ENCODE measurements around the gene NUP62.
"Not testable (repeated sequence)": the region's sequence is repeated elsewhere in the genome, so short reads cannot be mapped to it uniquely, and the experiment has no call there.

NUP62 gene, protein sequence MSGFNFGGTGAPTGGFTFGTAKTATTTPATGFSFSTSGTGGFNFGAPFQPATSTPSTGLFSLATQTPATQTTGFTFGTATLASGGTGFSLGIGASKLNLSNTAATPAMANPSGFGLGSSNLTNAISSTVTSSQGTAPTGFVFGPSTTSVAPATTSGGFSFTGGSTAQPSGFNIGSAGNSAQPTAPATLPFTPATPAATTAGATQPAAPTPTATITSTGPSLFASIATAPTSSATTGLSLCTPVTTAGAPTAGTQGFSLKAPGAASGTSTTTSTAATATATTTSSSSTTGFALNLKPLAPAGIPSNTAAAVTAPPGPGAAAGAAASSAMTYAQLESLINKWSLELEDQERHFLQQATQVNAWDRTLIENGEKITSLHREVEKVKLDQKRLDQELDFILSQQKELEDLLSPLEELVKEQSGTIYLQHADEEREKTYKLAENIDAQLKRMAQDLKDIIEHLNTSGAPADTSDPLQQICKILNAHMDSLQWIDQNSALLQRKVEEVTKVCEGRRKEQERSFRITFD

GRCh38 chr19:49929121-49929610, at the start of gene NUP62, which contains the start of gene ATF5:
Gene NUP62, minus strand, starts transcription at chr19:49929504. Its CDS starts 19,697 bp downstream, at chr19:49909807.
Gene ATF5, plus strand, starts transcription at chr19:49929205. Its CDS starts 1,646 bp downstream, at chr19:49930851.
- DNase-seq (ENCODE audit: low read depth in 2 of 3, low spot score in 2 of 3), result peak; percentile 88 to 95 (median 92)

GRCh38 chr19:49978324-49978723, 49.0 kb upstream of the NUP62 start:
- no peak for DNase-seq (ENCODE audit: low read depth in 2 of 3, low spot score in 2 of 3)

- DNase-seq (ENCODE audit: low read depth in 2 of 3, low spot score in 2 of 3), result no peak
Observed at GRCh38 chr19:49977881-49978280, 48.6 kb upstream of the NUP62 start.

DNA sequence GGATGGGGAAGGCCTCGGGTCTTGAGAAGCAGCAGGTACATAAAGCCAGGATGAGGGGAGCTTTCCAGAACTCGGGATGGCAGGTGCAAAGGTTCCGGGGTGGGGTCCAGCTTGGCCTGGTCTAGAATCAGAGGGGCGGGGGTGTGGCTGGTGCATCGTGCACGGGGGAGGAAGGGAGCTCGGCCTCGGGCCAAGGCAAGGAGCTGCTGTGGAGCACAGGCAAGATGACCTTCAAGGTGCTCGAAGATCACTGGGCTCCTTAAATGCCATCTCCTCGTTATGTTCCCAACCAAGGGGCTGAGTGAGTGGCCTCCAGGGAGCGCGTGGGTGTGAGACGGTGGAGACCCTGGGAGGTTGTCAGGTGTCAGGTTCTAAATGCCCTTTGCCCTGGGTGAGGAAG, 47.8 kb upstream of the NUP62 start:
- no peak for DNase-seq (ENCODE audit: low read depth in 2 of 3, low spot score in 2 of 3)

DNA sequence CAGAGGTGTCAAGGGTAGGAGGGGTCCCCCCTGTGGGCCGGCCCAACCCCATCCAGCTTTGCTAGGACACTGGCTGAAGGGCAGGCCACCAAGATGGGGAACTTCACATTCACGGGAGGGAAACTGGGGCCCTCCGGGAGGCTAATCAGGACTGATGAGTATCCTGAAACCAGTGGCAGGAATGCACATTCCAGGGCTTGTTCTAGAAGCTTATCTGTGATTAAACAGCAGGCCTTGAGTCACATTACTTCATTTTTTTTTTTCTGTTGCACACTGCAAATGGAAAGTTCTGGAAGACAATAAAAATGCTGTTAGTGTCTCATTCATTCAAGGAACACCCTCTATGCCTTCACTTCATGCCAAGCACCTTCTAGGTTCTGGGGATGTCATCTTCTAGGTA, 47.2 kb upstream of the NUP62 start:
- DNase-seq (ENCODE audit: low read depth in 2 of 3, low spot score in 2 of 3), result no peak

GRCh38 chr19:49975051-49975450, 45.7 kb upstream of the NUP62 start:
- no peak for DNase-seq (ENCODE audit: low read depth in 2 of 3, low spot score in 2 of 3)

DNA sequence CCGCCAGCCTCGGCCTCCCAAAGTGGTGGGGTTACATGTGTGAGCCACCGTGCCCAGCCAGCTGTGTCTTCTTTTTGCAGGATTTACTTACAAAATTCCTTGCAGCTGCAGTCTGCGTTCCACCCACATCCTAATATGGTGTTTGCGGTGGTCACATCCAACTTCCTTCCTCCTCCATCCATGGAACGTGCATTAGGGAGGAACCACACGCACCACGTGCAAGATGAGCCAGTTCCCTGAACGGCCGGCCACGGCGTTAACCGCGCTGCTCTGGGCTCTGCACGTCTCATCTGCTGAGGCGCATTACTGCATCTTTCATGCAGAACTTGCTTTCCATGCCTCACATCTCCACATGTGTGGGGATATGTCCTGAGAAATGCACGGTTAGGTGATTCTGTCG, 44.7 kb upstream of the NUP62 start:
- DNase-seq (ENCODE audit: low read depth in 2 of 3, low spot score in 2 of 3), result no peak

DNA sequence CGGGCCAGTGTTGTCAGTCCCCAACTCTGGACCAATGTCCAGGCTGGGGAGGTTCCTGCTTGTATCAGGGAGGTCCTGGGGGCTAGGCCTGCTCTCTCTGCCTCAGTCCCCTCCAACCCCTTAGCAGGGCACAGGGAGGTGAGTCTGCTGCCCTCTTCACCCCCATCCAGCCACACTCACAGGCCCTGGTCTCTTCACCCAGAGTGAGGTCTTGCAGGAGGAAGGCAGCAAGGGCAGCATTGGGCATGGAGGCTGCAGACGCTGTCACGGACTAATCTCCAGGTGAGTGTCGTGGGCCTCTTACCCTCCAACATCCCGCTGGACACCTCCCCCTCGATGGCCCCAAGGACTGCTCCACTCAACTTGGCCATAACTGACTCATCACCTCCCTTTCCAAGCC, 43.5 kb upstream of the NUP62 start:
- no peak for DNase-seq (ENCODE audit: low read depth in 2 of 3, low spot score in 2 of 3)

- DNase-seq (ENCODE audit: low read depth in 2 of 3, low spot score in 2 of 3), result no peak
Observed at GRCh38 chr19:49971991-49972411, 42.7 kb upstream of the NUP62 start.

GRCh38 chr19:49969355-49969754, 40.1 kb upstream of the NUP62 start:
- DNase-seq (ENCODE audit: low read depth in 2 of 3, low spot score in 2 of 3), result not testable (repeated sequence)

DNA sequence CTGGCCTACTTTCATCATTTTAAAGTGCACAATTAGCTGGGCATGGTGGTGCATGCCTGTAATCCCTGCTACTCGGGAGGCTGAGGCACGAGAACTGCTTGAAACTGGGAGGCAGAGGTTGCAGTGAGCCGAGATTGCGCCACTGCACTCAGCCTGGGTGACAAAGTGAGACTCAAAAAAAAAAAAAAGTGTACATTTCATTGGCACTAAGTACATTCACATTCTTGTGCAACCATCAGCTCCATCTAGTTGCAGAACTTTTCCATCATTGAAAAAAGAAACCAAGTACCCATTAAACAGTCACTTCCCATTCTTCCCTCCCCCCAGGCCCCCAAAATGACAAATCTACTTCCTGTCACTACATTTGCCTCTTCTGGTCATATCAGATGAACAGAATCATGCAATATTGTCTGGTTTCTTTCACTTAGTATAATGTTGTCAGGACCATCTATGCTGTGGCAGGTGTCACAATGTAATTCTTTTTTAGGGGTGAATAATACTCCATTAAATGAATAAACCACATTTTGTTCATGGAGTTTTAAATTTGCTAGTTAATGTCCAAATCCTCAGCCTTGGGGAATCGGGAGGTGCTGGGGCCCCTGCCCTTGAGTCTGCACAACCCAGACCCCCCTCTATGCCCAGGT, 39.1 kb upstream of the NUP62 start:
- DNase-seq (ENCODE audit: low read depth in 2 of 3, low spot score in 2 of 3), result no peak

DNA sequence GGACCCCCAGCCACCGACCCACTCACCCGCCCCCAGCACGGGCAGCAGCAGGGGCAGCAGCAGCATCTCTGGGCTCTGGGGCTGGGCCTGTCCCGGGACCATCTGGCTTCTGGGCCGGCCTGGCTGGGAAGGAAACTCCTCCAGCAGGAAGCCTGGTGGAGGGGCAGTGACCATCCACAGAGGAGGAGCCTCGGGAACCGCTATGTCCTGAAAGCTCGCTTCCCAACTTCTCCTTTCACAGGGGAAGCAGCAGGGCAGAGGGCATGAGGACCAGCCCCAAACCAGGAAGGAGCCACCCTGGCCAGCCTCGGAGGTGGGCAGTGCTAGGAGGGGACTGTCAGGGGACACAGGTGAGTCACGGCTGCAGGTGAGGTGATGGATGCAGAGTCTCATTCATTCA, 31.7 kb upstream of the NUP62 start, which contains the start of gene SIGLEC11:
Gene SIGLEC11, minus strand, starts transcription at position 193 of the 400 bp plus-strand sequence. Its CDS starts 91 bp downstream, at position 102.
- not testable (repeated sequence) for DNase-seq (ENCODE audit: low read depth in 2 of 3, low spot score in 2 of 3)

GRCh38 chr19:49959892-49960291, 30.6 kb upstream of the NUP62 start:
- not testable (repeated sequence) for DNase-seq (ENCODE audit: low read depth in 2 of 3, low spot score in 2 of 3)

DNA sequence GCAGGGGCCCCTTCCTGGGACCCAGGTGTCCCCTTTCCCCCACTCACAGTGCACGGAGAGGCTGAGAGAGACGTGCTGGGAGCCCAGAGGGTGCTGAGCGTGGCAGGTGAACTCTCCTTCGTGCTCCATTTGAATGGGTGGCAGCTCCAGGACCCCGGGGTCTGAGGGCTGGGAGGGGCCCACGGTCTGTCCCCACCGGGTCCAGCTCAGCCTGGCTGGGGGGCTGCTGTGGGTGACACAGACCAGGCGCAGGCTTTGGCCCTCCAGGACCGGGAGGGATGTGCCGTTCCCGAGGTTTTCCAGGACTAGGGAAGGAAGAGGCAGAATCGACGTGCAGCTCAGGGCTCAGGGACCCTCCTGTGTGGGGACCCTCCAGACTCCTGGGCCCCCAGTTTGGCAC, 29.3 kb upstream of the NUP62 start:
- not testable (repeated sequence) for DNase-seq (ENCODE audit: low read depth in 2 of 3, low spot score in 2 of 3)

DNA sequence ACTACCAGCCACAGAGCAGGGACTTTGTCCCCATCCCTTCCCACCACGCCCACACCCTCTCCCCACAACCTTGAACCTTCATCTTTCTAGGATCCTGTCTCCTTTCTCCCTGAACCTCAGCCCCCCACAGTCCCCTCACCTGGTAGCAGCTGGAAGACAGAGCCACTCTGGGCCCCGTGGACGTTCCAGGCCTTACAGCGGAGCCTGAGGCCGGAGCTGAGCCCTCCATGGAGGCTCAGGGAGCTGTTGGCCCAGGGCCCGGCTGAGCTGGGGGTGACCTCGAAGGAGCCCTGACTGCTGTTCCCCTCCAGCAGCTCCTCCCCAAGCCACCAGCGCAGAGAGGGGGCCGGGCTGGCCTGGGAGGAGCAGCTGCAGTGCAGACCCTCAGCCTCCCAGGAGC, 28.8 kb upstream of the NUP62 start:
- DNase-seq (ENCODE audit: low read depth in 2 of 3, low spot score in 2 of 3), result not testable (repeated sequence)

GRCh38 chr19:49957262-49957915, 28.1 kb upstream of the NUP62 start:
- DNase-seq (ENCODE audit: low read depth in 2 of 3, low spot score in 2 of 3), result no peak

DNA sequence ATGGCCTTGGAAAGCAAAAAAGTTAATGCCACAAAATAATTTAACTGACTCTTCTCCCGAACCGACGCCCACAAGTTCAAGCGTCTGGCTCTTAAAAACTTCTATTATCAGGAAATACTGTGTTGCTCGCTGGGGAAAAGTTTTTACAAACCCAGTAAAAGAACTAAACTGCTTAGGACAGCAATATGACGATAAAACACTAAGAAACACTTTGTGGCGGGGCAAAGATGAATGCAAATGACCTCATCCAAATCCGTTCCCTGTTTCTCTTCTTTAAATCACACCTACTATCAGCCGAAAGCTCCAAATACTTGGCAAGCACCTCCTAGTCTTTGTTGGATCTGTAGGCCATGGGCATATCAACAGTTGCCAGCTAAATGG, 26.8 kb upstream of the NUP62 start:
- DNase-seq (ENCODE audit: low read depth in 2 of 3, low spot score in 2 of 3), result no peak

DNA sequence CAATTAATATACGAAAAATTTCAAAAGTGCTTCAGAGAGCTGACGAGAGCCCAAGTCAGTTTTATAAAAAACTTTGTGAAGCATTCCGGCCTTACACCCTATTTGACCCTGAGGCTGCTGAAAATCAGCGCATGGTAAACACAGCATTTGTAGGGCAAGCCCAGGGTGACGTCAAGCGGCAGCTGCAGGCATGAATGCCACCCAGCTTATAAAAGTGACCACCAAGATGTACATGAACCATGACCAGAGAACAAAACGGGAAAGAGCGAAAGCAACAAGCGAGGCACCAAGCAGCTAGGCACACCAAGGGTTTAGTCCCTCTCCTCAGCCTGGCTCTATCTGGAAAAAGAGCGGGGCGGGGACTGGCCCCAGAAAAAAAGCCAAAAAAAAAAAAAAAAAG, 25.6 kb upstream of the NUP62 start:
- no peak for DNase-seq (ENCODE audit: low read depth in 2 of 3, low spot score in 2 of 3)

DNA sequence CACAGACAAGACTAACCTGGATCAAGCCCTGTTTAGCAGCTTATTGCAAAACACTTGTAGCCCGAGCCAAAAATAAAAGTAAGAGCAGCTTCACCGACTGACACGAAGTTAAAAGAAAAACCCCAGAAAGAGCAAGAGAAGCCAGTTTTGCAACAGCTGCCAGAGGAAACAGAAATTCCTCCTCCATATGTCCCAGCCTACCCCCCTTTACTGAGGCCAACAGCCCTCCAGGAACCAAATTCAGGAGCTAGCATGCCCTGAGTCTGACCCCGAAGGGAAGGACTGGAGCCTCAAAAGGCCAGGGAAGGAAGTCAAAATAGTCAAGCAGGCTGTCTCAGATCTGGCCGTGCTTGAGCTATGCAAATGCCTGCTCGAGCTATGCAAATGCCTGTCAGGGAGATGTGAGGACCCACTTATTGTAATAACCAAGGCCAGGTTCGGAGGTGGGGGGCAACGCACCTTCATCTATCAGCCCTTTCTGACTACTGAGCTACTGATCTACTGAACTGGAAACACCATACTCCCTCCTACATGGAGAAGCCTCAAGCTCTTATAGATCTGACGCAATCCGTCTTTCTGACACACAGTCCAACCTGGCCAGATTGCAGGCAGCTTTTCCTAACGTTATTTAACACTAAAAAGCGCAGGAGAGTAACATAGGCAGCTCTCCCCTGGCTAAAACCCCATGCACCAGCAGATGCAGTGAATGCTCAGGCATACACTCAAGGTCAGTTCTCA, 25.0 kb upstream of the NUP62 start:
- no peak for DNase-seq (ENCODE audit: low read depth in 2 of 3, low spot score in 2 of 3)

- no peak for DNase-seq (ENCODE audit: low read depth in 2 of 3, low spot score in 2 of 3)
Observed at GRCh38 chr19:49953416-49953815, 24.1 kb upstream of the NUP62 start.

DNA sequence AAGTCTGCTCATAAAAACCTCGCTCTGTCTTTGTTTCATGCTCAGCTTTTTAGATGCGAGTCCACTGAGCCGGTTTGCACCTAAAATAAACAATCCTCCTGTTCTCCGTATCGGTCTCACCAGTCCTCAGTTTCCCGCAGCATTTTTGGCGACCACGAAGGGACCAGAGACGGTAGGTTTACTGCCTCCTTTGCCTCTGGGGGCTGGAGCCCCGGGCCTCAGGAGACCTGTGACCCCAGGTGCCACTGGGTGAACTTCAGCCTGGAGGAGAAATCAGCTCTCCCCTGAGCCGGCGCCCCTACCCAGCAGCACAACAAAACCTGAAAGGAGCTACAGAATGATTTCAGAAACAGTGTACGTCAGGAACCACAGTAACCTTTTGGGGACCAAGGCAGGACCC, 23.6 kb upstream of the NUP62 start:
- DNase-seq (ENCODE audit: low read depth in 2 of 3, low spot score in 2 of 3), result no peak
